Calu3 (cell line): ENCODE data around the gene TMEM181. TPM values are rescaled to one million over a fixed set of nuclear protein-coding genes. Genes with fewer than 3 reads are reported as not detected.

Experiments
- BruUV-seq: library from RNA; stranded (reverse); fragments of 400-500 nt; replicated peaks from 2 replicates; lab custom pipeline; 2021; lab: Mats Ljungman, UMichigan
- CTCF ChIA-PET: fragments of 300-600 bp; sonication (Branson Sonifier 250); formaldehyde crosslinking; loops from one replicate; lab custom pipeline; 2022; ENCODE audit warnings: antibody characterized with exemption; lab: Charles Lee
- DNase-seq: peaks from one replicate; pipeline ENCODE4 v3.0.0; 2022
- H3K27ac Mint-ChIP-seq: one replicate; pipeline ENCODE4 v1.8.0; 2022; ENCODE audit warnings: mixed read lengths; ENCODE audit not compliant: unreplicated experiment
- H3K27me3 Mint-ChIP-seq: one replicate; pipeline ENCODE4 v1.8.0; 2022; ENCODE audit warnings: mixed read lengths; ENCODE audit not compliant: unreplicated experiment
- H3K36me3 Mint-ChIP-seq: one replicate; pipeline ENCODE4 v1.8.0; 2022; ENCODE audit warnings: mild to moderate bottlenecking, moderate library complexity, mixed read lengths; ENCODE audit not compliant: insufficient read depth, unreplicated experiment
- H3K4me1 Mint-ChIP-seq: one replicate; pipeline ENCODE4 v1.8.0; 2022; ENCODE audit warnings: mild to moderate bottlenecking, low read depth, mixed read lengths; ENCODE audit not compliant: unreplicated experiment
- H3K4me3 Mint-ChIP-seq: one replicate; pipeline ENCODE4 v1.8.0; 2022; ENCODE audit warnings: mild to moderate bottlenecking, low read depth, moderate library complexity, mixed read lengths; ENCODE audit not compliant: unreplicated experiment
- H3K9me3 Mint-ChIP-seq: one replicate; pipeline ENCODE4 v1.8.0; 2022; ENCODE audit warnings: low read depth, mixed read lengths; ENCODE audit not compliant: unreplicated experiment
- intact Hi-C: fragments of 100-400 bp; cut with micrococcal nuclease; formaldehyde crosslinking; loops from one replicate; pipeline ENCODE4 v1.10.0; 2022; ENCODE audit not compliant: unreplicated experiment
- total RNA-seq: library from RNA; stranded (reverse); gene quantifications from 2 replicates; pipeline ENCODE4 v1.2.3, GENCODE V29; 2022
- TF ChIP-seq, protein P1 (sequence below): fragments of 200-600 bp; IDR thresholded peaks from one replicate; pipeline ENCODE4 v1.8.0; 2022; ENCODE audit warnings: antibody characterized with exemption; ENCODE audit not compliant: unreplicated experiment

The TMEM181 gene
- total RNA-seq, 1 experiment from 2014 or later = 48.7 TPM

DNA sequence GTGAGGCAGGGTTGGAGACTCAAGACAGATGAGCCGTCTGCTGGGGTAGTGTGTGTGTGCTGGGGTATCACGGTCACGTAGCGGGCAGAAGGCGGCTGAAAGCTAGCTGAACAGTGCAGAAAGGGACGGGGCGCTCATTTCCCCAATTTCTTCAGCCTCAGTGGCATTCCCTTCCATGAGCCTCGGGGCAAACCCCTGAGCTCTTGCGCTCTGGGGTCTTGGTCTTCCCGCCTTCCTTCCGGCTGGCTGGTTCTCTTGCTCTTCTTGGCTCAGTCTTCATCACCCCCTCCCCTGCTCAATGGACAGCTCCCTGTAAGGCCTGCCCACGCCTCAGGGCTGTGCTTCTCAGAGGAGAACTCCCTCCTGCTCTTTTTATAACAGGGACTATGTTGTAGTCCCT, 15.5 kb upstream of the TMEM181 start:
- Mint-ChIP-seq H3K27me3 (peaks cover 13% of the 10 kb centered on the region), H3K27ac (no peak overlapping the region), H3K36me3 (no peaks in the 10 kb centered on the region), H3K4me3 (no peak overlapping the region), H3K9me3 (no peaks in the 10 kb centered on the region), H3K4me1 (no peaks in the 10 kb centered on the region)
- CTCF ChIA-PET = no interaction called here
- no peak for DNase-seq
- TF ChIP-seq, protein P1, sequence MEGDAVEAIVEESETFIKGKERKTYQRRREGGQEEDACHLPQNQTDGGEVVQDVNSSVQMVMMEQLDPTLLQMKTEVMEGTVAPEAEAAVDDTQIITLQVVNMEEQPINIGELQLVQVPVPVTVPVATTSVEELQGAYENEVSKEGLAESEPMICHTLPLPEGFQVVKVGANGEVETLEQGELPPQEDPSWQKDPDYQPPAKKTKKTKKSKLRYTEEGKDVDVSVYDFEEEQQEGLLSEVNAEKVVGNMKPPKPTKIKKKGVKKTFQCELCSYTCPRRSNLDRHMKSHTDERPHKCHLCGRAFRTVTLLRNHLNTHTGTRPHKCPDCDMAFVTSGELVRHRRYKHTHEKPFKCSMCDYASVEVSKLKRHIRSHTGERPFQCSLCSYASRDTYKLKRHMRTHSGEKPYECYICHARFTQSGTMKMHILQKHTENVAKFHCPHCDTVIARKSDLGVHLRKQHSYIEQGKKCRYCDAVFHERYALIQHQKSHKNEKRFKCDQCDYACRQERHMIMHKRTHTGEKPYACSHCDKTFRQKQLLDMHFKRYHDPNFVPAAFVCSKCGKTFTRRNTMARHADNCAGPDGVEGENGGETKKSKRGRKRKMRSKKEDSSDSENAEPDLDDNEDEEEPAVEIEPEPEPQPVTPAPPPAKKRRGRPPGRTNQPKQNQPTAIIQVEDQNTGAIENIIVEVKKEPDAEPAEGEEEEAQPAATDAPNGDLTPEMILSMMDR = no peak
- intact Hi-C loops = no loop called here
- BruUV-seq = no TSS peak

DNA sequence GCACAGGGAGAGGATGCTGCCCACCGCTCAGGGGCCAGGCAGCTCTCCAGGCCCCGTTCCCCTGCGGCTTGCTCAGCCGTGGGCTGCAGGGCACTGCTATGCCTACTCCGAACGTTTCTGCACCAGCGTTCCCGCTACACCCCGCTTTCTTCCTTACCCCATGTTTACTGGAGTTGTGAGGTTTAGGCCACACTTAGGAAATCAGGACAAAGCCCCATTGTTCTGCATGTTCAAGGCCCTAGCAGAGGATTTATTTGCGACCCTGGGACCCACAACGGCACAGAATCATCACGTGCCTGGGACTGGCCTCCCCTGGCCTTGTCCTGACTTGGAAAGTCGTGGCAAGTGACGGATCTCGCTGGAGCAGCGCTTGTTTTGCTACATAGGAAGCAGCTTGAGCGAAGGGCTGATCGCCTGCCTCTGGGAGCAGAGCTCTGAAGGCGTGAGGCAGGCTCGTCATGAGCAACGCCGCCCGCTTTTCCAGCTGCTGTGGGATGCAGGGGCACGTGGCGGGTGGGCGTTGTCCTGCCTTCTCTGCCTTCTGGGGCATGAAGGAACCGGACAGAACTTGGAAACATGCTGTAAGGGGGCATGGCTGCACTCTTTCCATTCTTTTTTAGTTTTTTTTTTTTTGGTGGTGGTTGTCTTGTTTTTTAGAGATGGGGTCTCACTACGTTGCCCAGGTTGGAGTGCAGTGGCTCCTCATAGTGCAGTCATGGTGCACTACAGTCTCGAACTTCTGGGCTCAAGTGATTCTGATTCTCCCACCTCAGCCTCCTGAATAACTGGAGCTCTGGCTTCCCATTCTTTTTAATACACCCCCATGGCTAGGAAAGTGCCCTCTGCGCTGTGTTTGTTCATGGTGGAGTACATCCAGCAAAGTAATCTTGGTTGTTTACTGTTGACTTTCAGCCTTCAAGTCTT, 14.6 kb upstream of the TMEM181 start:
- H3K36me3 Mint-ChIP-seq = no peaks in the 10 kb centered on the region
- no peaks in the 10 kb centered on the region for H3K4me1 Mint-ChIP-seq
- TF ChIP-seq, protein P1 = no peak
- no peak overlapping the region for H3K4me3 Mint-ChIP-seq
- peaks cover 13% of the 10 kb centered on the region for H3K27me3 Mint-ChIP-seq
- no TSS peak for BruUV-seq
- H3K9me3 Mint-ChIP-seq = no peaks in the 10 kb centered on the region
- DNase-seq = no peak
- intact Hi-C loops = no loop called here
- CTCF ChIA-PET = no interaction called here
- no peak overlapping the region for H3K27ac Mint-ChIP-seq

DNA sequence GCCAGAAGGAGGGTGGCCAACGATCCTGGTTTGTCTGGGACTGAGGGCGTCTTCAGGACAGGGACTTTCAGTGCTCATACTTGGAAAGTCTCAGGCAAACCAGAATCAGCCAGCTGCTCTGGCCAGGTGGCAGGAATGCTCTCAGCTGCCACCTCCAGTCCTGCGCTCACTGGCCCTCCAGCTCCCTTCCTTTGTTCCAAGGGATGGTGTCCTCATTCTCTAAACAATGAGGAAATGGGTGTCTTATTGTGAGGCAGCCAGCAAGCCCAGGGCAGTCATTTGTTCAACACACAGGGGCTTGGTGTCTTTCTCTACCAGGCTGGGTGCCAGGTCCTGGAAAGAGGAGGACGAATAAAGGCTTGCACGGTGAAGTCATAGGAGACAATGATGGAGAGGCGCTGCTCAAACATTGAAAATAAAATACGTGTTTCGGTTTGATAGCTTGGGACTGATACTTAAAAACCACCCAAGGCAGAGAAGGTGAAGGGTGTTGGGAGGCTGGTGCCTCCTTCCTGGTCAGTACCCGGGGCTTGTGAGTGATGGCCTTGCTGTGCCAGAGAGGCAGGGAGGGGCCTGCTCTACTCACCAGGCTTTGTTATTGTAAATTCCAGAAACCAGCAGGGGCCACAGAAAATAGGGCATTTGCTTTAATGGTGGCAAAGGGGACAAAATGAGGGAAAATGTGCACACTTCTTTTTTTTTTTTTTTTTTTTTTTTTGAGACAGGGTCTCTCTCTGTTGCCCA, 11.3 kb upstream of the TMEM181 start:
- intact Hi-C loops = no loop called here
- Mint-ChIP-seq H3K9me3 (no peaks in the 10 kb centered on the region), H3K27me3 (peaks cover 13% of the 10 kb centered on the region), H3K4me3 (no peak overlapping the region), H3K4me1 (no peaks in the 10 kb centered on the region), H3K27ac (no peak overlapping the region), H3K36me3 (no peaks in the 10 kb centered on the region)
- no TSS peak for BruUV-seq
- CTCF ChIA-PET = interaction anchor here (0.6 kb wide), 1 partner anchor 60 kb away, joined by 3 read pairs; no protein-coding TSS in a partner anchor
- TF ChIP-seq, protein P1 = no peak
- no peak for DNase-seq

DNA sequence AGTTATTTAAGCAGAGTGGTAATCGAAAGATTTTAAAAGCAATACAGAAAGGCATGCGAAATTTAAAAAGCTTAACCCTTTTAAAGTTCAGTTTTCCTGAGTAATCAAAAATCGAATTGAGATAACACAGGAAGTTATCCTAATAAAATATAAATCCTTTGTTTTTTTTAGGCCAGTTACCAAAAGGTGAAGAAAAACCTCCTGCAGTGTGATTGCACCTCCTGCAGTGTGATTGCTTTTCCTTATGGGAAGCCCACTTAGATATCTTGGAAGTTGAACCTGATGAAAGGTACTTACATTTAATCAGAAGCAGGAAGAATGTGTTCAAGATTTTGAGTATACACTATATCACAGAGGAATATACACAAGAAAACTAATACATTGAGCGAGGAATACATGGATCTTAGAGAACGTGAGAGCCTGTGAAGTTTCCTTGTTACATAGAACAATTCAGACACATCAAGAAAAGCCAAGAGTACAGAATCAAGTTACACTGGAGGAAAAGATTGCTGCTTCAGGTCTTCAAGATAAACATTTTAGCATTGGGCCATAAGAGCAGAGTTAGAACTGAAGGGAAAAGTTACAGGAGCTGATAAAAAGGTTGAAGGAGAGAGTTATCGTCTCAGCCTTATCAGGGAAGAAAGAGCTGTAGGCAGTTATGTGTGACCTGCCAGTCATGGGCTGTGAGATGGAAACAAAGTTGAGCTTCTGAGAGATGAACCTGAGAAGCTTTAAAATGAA, 7.7 kb upstream of the TMEM181 start:
- CTCF ChIA-PET = no interaction called here
- H3K36me3 Mint-ChIP-seq = no peaks in the 10 kb centered on the region
- no peaks in the 10 kb centered on the region for H3K9me3 Mint-ChIP-seq
- DNase-seq = no peak
- TF ChIP-seq, protein P1 = no peak
- H3K4me1 Mint-ChIP-seq = peaks cover 8% of the 10 kb centered on the region
- intact Hi-C loops = no loop called here
- no peak overlapping the region for H3K27ac Mint-ChIP-seq
- H3K4me3 Mint-ChIP-seq = no peak overlapping the region
- no TSS peak for BruUV-seq
- no peaks in the 10 kb centered on the region for H3K27me3 Mint-ChIP-seq
